IPS-20b (cell line): ENCODE measurements around the gene HLA-DQB1.
"Not testable (repeated sequence)": the region's sequence is repeated elsewhere in the genome, so short reads cannot be mapped to it uniquely, and the experiment has no call there.

Source experiments
- H3K27ac ChIP-seq: one replicate; pipeline ENCODE4 v1.5.1; 2013; ENCODE audit warnings: low read length
- H3K27me3 ChIP-seq: 2 replicates; pipeline ENCODE4 v1.6.1; 2013; ENCODE audit warnings: mild to moderate bottlenecking, low read length, inconsistent platforms; ENCODE audit not compliant: insufficient read depth
- H3K36me3 ChIP-seq: 2 replicates; pipeline ENCODE4 v1.6.1; 2013; ENCODE audit warnings: low read depth, mild to moderate bottlenecking, inconsistent platforms, low read length, moderate library complexity; ENCODE audit not compliant: insufficient read depth
- H3K4me1 ChIP-seq: 2 replicates; pipeline ENCODE4 v1.6.1; 2013; ENCODE audit warnings: mild to moderate bottlenecking, control low read depth, inconsistent platforms, low read length, moderate library complexity; ENCODE audit not compliant: insufficient read depth
- H3K4me3 ChIP-seq: 2 replicates; pipeline ENCODE4 v1.5.1; 2013; ENCODE audit warnings: mild to moderate bottlenecking, low read length, inconsistent platforms
- H3K9ac ChIP-seq: 2 replicates; pipeline ENCODE4 v1.6.1; 2013; ENCODE audit warnings: low read depth, mild to moderate bottlenecking, inconsistent platforms, low read length, moderate library complexity
- H3K9me3 ChIP-seq: 2 replicates; pipeline ENCODE4 v1.6.1; 2013; ENCODE audit warnings: mild to moderate bottlenecking, low read depth, low read length, inconsistent platforms; ENCODE audit not compliant: insufficient read depth

Gene HLA-DQB1

DNA sequence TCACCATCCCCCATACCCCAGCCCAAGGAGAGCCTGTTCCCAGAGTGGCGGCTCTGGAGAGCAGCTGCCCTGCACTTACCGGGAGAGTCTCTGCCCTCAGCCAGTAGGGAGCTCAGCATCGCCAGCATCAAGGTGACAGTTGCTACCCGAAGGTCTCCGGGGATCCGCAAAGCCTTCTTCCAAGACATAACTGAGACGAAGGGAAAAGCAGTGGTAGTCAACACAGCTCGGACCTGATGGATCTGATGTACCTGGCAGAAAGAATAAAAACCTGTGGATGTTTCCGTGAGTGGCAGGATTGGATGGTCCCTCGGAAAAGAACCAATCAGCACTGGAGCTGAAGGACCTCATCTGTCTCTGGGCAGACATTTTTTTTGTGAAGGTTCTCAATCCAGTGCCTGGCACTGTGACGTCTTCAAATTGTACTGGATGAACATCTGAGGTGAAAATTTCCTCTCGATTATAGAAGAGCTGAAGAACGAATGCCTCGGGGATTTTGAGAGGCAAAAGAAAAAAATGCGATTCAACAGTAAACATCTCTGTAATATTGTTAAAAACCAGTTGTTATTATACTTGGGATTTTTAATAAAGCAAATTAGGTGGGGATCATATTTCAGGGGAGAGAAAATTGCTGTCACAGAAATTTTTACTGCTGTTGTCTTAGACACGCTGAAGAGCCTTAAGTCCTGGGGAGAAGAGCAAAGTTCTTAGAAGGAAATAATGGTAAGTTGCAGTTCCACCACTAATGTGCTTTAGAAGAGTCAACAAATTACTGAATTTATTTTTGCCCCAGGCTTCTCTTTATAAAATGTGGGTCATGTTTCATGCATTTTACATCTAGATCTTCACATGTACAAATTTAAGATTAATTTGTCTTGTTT lies at the start of gene HLA-DQB1:
HLA-DQB1 (minus strand) TSS at position 238 of the 881 bp plus-strand sequence; CDS start at position 188, 50 bp downstream.
- Histone ChIP-seq H3K9me3 (no peaks in the 10 kb centered on the region), H3K36me3 (no peaks in the 10 kb centered on the region), H3K9ac (no peak within 1 kb of the TSS), H3K4me3 (no peak within 1 kb of the TSS), H3K27ac (no peak within 1 kb of the TSS), H3K4me1 (no peaks in the 10 kb centered on the region), H3K27me3 (peaks cover 22% of the 10 kb centered on the region)

DNA sequence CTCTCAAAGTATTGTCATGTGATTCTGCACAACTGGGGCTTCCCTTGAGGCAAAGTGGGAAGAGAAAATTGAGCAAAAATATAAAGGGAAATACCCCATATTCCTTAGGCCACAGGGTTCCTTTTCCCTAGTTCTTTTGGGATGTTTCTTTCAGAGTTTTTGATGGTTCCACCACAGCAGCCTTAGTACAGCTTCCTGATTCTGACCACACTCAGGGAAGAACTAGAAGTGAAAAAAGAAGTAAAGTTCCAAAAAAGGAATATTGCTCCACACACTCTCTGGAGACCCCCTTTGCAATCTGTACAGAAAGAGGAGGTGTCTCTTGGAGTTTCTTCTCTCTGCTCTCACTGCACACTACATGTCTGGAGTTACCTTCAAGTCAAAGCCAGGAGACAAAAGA lies 46.8 kb upstream of the HLA-DQB1 start:
- Histone ChIP-seq H3K4me1 (no peaks in the 10 kb centered on the region), H3K27ac (no peak overlapping the region), H3K27me3 (no peaks in the 10 kb centered on the region), H3K4me3 (no peak overlapping the region), H3K9ac (no peak overlapping the region), H3K9me3 (no peaks in the 10 kb centered on the region), H3K36me3 (no peaks in the 10 kb centered on the region)

DNA sequence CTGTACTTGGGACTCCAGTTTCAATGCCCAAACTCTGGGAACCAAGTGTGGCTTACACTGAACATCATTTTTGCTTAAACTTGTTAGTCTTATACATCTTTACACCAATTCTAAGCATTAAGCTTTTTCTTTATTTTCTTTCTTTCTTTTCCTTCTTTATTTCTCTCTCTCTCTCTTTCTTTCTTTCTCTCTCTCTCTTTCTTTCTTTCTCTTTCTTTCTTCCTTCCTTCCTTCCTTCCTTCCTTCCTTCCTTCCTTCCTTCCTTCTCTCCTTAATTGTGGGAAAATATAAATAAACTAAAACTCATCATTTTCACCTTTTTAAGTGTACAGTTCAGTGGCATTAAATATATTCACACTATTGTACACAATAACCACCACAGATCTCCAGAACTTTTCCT lies 43.2 kb upstream of the HLA-DQB1 start:
- Histone ChIP-seq H3K4me3 (no peak overlapping the region), H3K27me3 (no peaks in the 10 kb centered on the region), H3K9me3 (no peaks in the 10 kb centered on the region), H3K4me1 (no peaks in the 10 kb centered on the region), H3K27ac (no peak overlapping the region), H3K36me3 (no peaks in the 10 kb centered on the region), H3K9ac (no peak overlapping the region)

DNA sequence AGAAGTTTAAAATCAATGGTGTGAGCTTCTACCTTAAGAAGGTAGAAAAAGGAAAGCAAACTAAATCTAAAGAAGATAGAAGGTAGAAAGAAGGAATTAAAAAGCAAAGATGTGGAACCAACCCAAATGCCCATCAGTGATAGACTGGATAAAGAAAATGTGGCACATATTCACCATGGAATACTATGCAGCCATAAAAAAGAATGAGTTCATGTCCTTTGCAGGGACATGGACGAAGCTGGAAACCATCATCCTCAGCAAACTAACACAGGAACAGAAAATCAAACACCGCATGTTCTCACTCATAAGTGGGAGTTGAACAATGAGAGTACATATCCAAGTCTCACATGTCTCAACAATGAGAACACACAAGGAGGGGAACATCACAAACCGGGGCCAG lies 38.7 kb upstream of the HLA-DQB1 start:
- not testable (repeated sequence) for H3K27me3 ChIP-seq, H3K4me1 ChIP-seq, H3K4me3 ChIP-seq, H3K9ac ChIP-seq, H3K27ac ChIP-seq, H3K36me3 ChIP-seq, H3K9me3 ChIP-seq

DNA sequence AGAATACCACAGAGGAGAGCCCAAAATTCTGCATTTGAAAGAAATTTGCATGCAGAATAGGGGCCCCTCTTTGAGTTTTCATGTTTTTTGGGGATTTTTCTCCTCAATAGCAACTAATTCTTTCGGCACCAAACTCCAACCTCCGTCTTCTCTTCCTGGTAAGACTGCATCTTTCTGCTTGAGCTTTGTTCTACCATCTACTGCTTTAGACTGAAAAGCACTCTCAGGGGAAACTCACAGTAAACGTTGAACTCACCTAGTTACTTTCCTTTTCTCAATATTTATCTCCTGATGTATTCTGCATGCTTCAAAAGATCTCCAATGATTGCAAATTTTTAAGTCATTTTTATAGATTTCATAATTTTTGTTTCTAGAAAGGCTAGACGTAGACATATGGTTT lies 36.9 kb upstream of the HLA-DQB1 start:
- Histone ChIP-seq H3K9ac (no peak overlapping the region), H3K27ac (no peak overlapping the region), H3K9me3 (no peaks in the 10 kb centered on the region), H3K4me1 (no peaks in the 10 kb centered on the region), H3K36me3 (no peaks in the 10 kb centered on the region), H3K27me3 (no peaks in the 10 kb centered on the region), H3K4me3 (no peak overlapping the region)

DNA sequence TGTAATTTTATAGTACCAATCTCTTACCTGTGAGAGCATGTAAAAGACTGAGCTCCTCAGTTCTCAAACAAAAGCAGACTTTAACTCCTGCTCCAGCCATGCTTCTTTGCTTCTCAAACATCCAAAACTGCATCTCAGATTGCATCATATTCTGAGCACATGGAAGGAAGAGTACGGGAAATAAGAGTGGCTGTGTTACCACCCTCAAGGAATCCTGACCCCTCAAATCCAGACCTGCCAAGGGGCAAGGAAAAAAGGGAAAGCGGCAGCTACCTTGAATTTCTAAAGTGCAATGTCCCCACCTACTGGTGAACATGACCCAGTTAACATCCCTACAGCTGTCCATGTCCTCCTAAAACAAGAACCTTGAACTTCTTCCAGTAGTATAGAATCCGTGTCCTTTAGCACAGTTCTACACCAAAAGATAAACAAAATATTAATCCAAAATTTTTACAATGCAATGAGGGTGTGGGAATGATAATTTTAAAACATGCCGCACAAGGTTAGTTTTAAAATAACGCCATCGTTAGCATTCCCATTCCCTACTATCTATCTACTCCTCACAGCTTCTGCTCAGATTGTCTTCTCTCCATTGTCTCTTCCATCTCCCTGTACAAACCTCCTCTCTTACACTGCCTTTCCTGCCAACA lies 34.1 kb upstream of the HLA-DQB1 start:
- Histone ChIP-seq H3K9me3 (no peaks in the 10 kb centered on the region), H3K27me3 (no peaks in the 10 kb centered on the region), H3K27ac (no peak overlapping the region), H3K36me3 (no peaks in the 10 kb centered on the region), H3K9ac (no peak overlapping the region), H3K4me3 (no peak overlapping the region), H3K4me1 (no peaks in the 10 kb centered on the region)

DNA sequence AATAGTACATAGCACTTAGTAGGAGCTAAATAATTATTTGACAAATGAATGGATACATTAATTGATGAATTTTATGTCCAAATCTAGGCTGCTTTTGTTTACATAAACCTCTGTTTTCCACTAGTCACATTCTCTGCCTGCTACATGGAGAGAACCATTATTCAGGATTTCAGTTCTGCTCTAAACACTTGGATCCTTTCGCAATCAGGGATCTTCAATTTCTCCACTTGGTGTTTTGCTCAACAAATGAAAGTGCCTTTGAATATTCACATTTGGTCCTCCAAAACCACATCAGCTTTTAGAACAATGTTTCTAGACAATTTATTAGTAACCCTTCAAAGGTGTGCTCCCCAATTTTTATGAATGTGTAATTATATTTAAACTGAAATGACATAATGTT lies 30.6 kb upstream of the HLA-DQB1 start:
- no peak overlapping the region for H3K9ac ChIP-seq
- no peaks in the 10 kb centered on the region for H3K27me3 ChIP-seq
- no peak overlapping the region for H3K4me3 ChIP-seq
- no peak overlapping the region for H3K27ac ChIP-seq
- H3K9me3 ChIP-seq: no peaks in the 10 kb centered on the region
- H3K36me3 ChIP-seq: no peaks in the 10 kb centered on the region
- no peaks in the 10 kb centered on the region for H3K4me1 ChIP-seq

DNA sequence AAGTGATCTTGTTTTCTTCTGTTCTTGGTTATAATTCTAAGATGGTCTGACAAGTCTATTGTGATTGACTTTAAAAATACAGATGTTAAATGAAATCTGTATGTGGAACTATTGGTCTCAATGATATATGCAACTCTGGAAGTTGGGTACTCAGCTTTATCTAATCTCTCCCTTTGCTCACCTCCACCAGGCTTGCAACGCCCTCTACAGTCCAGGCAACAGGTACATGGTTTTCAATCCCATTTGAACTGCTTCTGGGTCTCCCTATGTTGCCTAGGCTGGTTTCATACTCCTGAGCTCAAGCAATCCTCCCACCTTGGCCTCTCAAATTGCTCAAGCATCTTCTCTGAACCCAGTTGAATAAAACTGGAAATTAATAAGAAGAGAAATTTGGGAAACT lies 25.6 kb upstream of the HLA-DQB1 start:
- Histone ChIP-seq H3K27ac (no peak overlapping the region), H3K4me3 (no peak overlapping the region), H3K9me3 (no peaks in the 10 kb centered on the region), H3K4me1 (no peaks in the 10 kb centered on the region), H3K27me3 (no peaks in the 10 kb centered on the region), H3K9ac (no peak overlapping the region), H3K36me3 (no peaks in the 10 kb centered on the region)

DNA sequence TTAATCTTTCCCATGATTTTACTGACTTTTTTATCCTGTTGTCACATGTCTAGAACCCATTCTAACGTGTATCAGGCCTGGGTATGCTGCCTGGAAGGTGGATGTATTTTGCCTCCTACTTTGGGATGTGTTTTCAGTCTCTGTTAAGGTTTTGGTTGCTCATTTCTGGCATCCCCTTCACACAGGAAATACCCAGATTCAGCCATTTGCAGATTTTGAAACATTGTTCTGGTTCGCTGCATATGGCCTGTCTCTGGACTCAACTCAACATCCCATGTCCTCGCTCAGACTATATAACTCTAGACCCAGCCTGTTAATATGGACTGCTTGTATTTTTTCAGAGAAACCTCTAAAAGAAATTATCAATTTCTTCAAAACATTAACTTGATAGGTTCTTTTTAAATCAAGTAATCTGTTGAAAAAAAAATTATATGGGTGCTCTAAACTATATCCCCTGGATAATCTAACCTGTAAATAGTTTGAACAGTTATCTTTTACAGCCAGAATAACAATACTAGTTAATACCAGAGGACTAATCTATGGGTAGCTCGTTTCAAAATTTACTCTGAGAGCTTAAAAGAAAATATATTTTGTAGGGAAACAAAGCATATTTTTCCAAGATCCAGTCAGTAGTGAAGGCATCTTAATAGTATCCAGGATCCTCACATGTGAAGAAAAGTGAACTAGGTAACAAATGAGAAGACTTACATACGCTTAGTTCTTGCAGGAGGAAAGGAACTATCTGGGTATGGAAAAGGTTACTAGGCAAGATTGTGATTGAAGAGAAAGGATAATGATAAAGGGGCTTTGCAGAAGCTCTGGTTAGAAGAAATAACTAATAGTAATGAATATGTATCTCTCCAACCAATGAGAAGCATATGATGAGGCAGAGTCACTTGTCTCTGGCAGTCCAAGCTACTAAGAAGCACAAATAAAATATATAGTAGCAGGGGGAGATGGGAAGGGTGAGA lies 23.4 kb upstream of the HLA-DQB1 start:
- no peak overlapping the region for H3K9ac ChIP-seq
- H3K4me1 ChIP-seq: no peaks in the 10 kb centered on the region
- no peak overlapping the region for H3K4me3 ChIP-seq

DNA sequence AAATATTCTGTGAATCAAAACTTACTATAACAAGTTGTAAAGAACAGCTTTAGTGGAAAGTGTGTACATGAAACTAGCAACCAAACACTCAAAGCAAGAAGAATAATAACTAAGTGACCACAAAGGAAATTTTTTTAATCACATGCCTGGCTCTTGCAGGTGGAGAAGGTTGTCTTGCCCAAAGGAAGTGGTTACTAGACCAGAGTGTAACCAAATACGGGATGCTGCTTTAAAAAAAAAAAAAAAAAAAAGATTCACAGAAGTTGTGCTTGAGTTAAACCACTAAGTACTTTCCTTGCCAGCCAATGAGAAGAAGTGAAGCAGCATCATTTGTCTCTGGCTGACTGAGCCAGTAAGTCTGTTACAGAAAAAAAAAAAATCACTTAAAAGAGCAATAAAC lies 19.1 kb upstream of the HLA-DQB1 start:
- H3K27me3 ChIP-seq: no peaks in the 10 kb centered on the region
- H3K36me3 ChIP-seq: no peaks in the 10 kb centered on the region
- no peak overlapping the region for H3K4me3 ChIP-seq
- no peak overlapping the region for H3K9ac ChIP-seq
- H3K27ac ChIP-seq: no peak overlapping the region
- H3K9me3 ChIP-seq: no peaks in the 10 kb centered on the region
- H3K4me1 ChIP-seq: no peaks in the 10 kb centered on the region

More for the DNA sequence above, 23.4 kb upstream of the HLA-DQB1 start:
- H3K27ac ChIP-seq: no peak overlapping the region
- H3K9me3 ChIP-seq: no peaks in the 10 kb centered on the region
- no peaks in the 10 kb centered on the region for H3K36me3 ChIP-seq
- H3K27me3 ChIP-seq: no peaks in the 10 kb centered on the region

DNA sequence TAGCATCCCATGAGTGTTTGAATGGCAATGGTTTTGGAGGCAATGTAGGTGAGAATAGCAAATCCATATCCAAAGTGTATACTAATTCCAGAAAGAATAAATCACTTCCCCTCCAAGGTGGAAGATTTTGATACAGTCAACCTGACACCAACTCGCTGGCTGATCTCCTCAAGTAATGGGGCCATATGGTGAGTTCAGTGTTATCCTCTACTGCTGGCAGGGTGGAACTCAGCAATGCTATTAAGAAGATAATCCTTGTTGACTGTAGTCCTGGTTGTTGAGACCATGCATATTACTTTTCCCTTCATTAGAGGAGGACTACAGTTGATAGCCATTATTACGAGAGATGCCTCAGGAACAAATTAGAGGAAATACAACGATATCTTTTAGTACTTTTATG lies 17.8 kb upstream of the HLA-DQB1 start:
- H3K9ac ChIP-seq: no peak overlapping the region
- no peaks in the 10 kb centered on the region for H3K27me3 ChIP-seq
- no peaks in the 10 kb centered on the region for H3K9me3 ChIP-seq
- no peaks in the 10 kb centered on the region for H3K36me3 ChIP-seq
- no peaks in the 10 kb centered on the region for H3K4me1 ChIP-seq
- H3K4me3 ChIP-seq: no peak overlapping the region
- H3K27ac ChIP-seq: no peak overlapping the region
